HepG2 (cell line): Measurements from ENCODE around the gene SRRM4. TPM values are rescaled to one million over a fixed set of nuclear protein-coding genes. Genes with fewer than 3 reads are reported as not detected.

Experiments
- ATAC-seq: fragments of 200-7000 bp; cut with Tn5 transposase; 3 replicates; pipeline ENCODE4 v1.9.1; 2020; ENCODE audit warnings: mild to moderate bottlenecking, moderate library complexity
- BruUV-seq: library from RNA; stranded (reverse); fragments of 400-500 nt; replicated peaks from 2 replicates; lab custom pipeline; 2021; lab: Mats Ljungman, UMichigan
- CTCF ChIA-PET: fragments of 300-600 bp; formaldehyde crosslinking; extraction: SDS; loops from one replicate; lab custom pipeline; 2021; ENCODE audit warnings: low total read pairs, inconsistent platforms, low intra/inter-chr PET ratio; lab: Yijun Ruan, JAX
- POLR2A ChIA-PET: fragments of 350-600 bp; sonication (Branson Sonifier 250); formaldehyde crosslinking; loops from one replicate; lab custom pipeline; 2020; ENCODE audit warnings: antibody characterized with exemption, inconsistent platforms; lab: Yijun Ruan, JAX
- DNase-seq: peaks from one replicate; pipeline ENCODE4 v3.0.0-alpha.2; 2015; ENCODE audit warnings: low spot score
- FAIRE-seq: peaks from 3 replicates; lab custom pipeline; 2011; peaks lifted over from hg19 to GRCh38; lab: Jason Lieb, UNC
- H2AFZ ChIP-seq: one replicate; pipeline ENCODE4 v1.6.1; 2011; ENCODE audit warnings: low read length, inconsistent platforms
- H3K27ac ChIP-seq: fragments of 300-600 bp; 3 replicates; pipeline ENCODE4 v1.8.0; 2011; ENCODE audit warnings: mixed run types, mild to moderate bottlenecking, mixed read lengths, low read length, inconsistent platforms; ENCODE audit not compliant: insufficient read depth; ENCODE audit errors: extremely low read length
- H3K27me3 ChIP-seq, 2 experiments: fragments of 200-600 bp in 1 of 2; 2 replicates in 1 of 2; 3 replicates in 1 of 2; pipeline versions ENCODE4 v1.6.0 to v1.8.0; 2011; ENCODE audit warnings: low read length in 2 of 2, mild to moderate bottlenecking in 2 of 2, moderate library complexity in 2 of 2, inconsistent platforms in 1 of 2; ENCODE audit not compliant: insufficient read depth in 2 of 2, control insufficient read depth in 1 of 2
- H3K36me3 ChIP-seq, 2 experiments: fragments of 200-600 bp in 1 of 2; replicated peaks in 1 of 2; 2 replicates in 1 of 2; 3 replicates in 1 of 2; pipeline versions ENCODE4 v1.5.1 to v1.8.0; 2011; ENCODE audit warnings: low read length in 2 of 2, inconsistent platforms in 1 of 2; ENCODE audit not compliant: insufficient read depth in 2 of 2, control insufficient read depth in 1 of 2
- H3K4me1 ChIP-seq: 2 replicates; pipeline ENCODE4 v1.5.1; 2012; ENCODE audit warnings: low read length, inconsistent platforms; ENCODE audit not compliant: insufficient read depth
- H3K4me2 ChIP-seq: 2 replicates; pipeline ENCODE4 v1.6.0; 2011; ENCODE audit warnings: low read depth, low read length, inconsistent platforms
- H3K4me3 ChIP-seq, 3 experiments: fragments of 200-600 bp in 1 of 3; sonication (generic), shearing (Covaris generic) in 1 of 3; replicated peaks in 1 of 3; 2 replicates each; pipeline ENCODE4 v1.5.1; 2011 to 2016; ENCODE audit warnings: low read length in 3 of 3, inconsistent platforms in 2 of 3, low read depth in 2 of 3, mild to moderate bottlenecking in 2 of 3, control low read depth in 1 of 3, mixed read lengths in 1 of 3; ENCODE audit not compliant: insufficient read depth in 1 of 3
- H3K79me2 ChIP-seq: one replicate; pipeline ENCODE4 v1.6.1; 2011; ENCODE audit warnings: low read length, inconsistent platforms; ENCODE audit not compliant: insufficient read depth
- H3K9ac ChIP-seq: 2 replicates; pipeline ENCODE4 v1.6.0; 2011; ENCODE audit warnings: mild to moderate bottlenecking, low read depth, low read length, inconsistent platforms; ENCODE audit not compliant: insufficient read depth
- H3K9me3 ChIP-seq: 2 replicates; pipeline ENCODE4 v1.5.1; 2012; ENCODE audit warnings: mild to moderate bottlenecking, low read length
- H4K20me1 ChIP-seq: 2 replicates; pipeline ENCODE4 v1.6.0; 2011; ENCODE audit warnings: inconsistent platforms, mild to moderate bottlenecking, low read length, moderate library complexity; ENCODE audit not compliant: insufficient read depth
- RFX1 ChIP-seq: fragments of 450-650 bp; IDR thresholded peaks from 2 replicates; pipeline ENCODE4 v1.6.1; 2017
- SMAD1 ChIP-seq: sonication (generic); formaldehyde crosslinking; IDR thresholded peaks from 2 replicates; pipeline ENCODE4 v1.4.0; 2020; ENCODE audit warnings: missing genetic modification reagents, low read depth, mild to moderate bottlenecking, borderline replicate concordance
- SNAI1 ChIP-seq: sonication (generic); formaldehyde crosslinking; IDR thresholded peaks from 2 replicates; pipeline ENCODE4 v1.5.0; 2020; ENCODE audit warnings: mild to moderate bottlenecking, missing genetic modification reagents, borderline replicate concordance
- ZBTB49 ChIP-seq: sonication (generic); formaldehyde crosslinking; IDR thresholded peaks from 2 replicates; pipeline ENCODE4 v1.4.0; 2020; ENCODE audit warnings: missing genetic modification reagents, borderline replicate concordance
- ZNF44 ChIP-seq: sonication (generic); formaldehyde crosslinking; IDR thresholded peaks from 2 replicates; pipeline ENCODE4 v1.5.1; 2020; ENCODE audit warnings: mild to moderate bottlenecking, missing genetic modification reagents
- ZNF543 ChIP-seq: sonication (generic); formaldehyde crosslinking; IDR thresholded peaks from 2 replicates; pipeline ENCODE4 v1.4.0; 2020; ENCODE audit warnings: mild to moderate bottlenecking, missing genetic modification reagents
- ZNF547 ChIP-seq: sonication (generic); formaldehyde crosslinking; IDR thresholded peaks from 2 replicates; pipeline ENCODE4 v1.5.1; 2020; ENCODE audit warnings: mild to moderate bottlenecking, missing genetic modification reagents
- ZNF562 ChIP-seq: sonication (generic); formaldehyde crosslinking; IDR thresholded peaks from 2 replicates; pipeline ENCODE4 v1.8.0; 2022; ENCODE audit warnings: missing genetic modification reagents, borderline replicate concordance
- ZSCAN12 ChIP-seq: sonication (generic); formaldehyde crosslinking; IDR thresholded peaks from 2 replicates; pipeline ENCODE4 v1.9.0; 2021; ENCODE audit warnings: mild to moderate bottlenecking, missing genetic modification reagents
- ZSCAN20 ChIP-seq: sonication (generic); formaldehyde crosslinking; IDR thresholded peaks from 2 replicates; pipeline ENCODE4 v1.4.0; 2020; ENCODE audit warnings: missing genetic modification reagents, mild to moderate bottlenecking, borderline replicate concordance
- ZSCAN29 ChIP-seq: sonication (generic); formaldehyde crosslinking; conservative IDR thresholded peaks from 2 replicates; pipeline ENCODE4 v1.4.0; 2020; ENCODE audit warnings: mild to moderate bottlenecking, missing genetic modification reagents
- WGBS: methylation state at CpG from one replicate; pipeline ENCODE4 v1.1.6; 2017; ENCODE audit warnings: low lambda C conversion rate; 5-methylcytosine and 5-hydroxymethylcytosine counted together
- in situ Hi-C: cut with HindIII; loops from 2 replicates; pipeline ENCODE4 v1.10.0; 2017; ENCODE audit warnings: low pct_unique_long_range_greater_than_20kb; ENCODE audit not compliant: extremely low pct_ligation_motif_present
- intact Hi-C: fragments of 100-400 bp; cut with micrococcal nuclease; formaldehyde crosslinking; loops from one replicate; pipeline ENCODE4 v1.10.0; 2022; ENCODE audit not compliant: unreplicated experiment
- polyA plus RNA-seq, 8 experiments: library from polyadenylated mRNA; depleted of rRNA in 3 of 8; stranded (reverse) in 7 of 8; unstranded in 1 of 8; fragments of >200 nt; fragmentation: Illumina TruSeq in 4 of 8; extraction: Trizol in 4 of 8; gene quantifications; 2 replicates each; pipeline versions ENCODE4 v1.2.1 to v1.2.3, GENCODE V29; 2011 to 2016; ENCODE audit warnings: low read depth in 4 of 8, missing spikeins in 1 of 8, mixed read lengths in 1 of 8; ENCODE audit not compliant: insufficient read depth in 1 of 8
- total RNA-seq, 5 experiments: library from RNA; depleted of rRNA; stranded (reverse); fragments of >200 nt; fragmentation: Illumina TruSeq; extraction: Trizol; gene quantifications; 2 replicates each; pipeline ENCODE4 v1.2.3, GENCODE V29; 2016; ENCODE audit warnings: low read depth in 1 of 5
- TF ChIP-seq, protein P1 (sequence below): sonication (generic); formaldehyde crosslinking; IDR thresholded peaks from 2 replicates; pipeline ENCODE4 v1.8.1; 2022; ENCODE audit warnings: mild to moderate bottlenecking, missing genetic modification reagents

SRRM4 gene
- total and polyA plus RNA-seq, 2 of the 13 experiments (the other 11 are each of a cell fraction or from before 2014, with no cell fraction given), result not detected

DNA sequence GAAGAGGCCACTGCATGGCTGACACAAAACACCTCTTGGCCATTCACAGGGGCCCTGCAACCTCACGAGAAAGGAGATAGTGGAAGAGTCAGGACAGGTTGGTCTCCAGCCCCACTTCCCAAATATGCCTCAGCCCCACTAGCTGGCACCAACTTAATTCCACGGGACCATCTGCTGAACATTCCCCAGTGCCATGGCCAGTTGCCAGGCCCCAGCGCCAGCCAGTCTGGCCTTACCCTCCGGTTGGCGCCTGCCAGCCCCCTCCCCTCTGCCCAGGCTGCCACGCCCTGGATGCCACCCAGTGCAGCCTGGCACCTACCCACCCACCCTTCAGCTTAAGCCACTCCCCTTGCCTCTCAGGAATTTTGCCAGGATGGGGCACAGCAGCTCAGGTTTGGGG is 176.2 kb downstream of the SRRM4 start (continued):
- TF ChIP-seq ZSCAN20 (CRISPR knock-in tag) (no peak), ZSCAN12 (CRISPR knock-in tag) (no peak), SMAD1 (no peak), ZSCAN29 (CRISPR knock-in tag) (no peak), ZNF562 (CRISPR knock-in tag) (no peak)

DNA sequence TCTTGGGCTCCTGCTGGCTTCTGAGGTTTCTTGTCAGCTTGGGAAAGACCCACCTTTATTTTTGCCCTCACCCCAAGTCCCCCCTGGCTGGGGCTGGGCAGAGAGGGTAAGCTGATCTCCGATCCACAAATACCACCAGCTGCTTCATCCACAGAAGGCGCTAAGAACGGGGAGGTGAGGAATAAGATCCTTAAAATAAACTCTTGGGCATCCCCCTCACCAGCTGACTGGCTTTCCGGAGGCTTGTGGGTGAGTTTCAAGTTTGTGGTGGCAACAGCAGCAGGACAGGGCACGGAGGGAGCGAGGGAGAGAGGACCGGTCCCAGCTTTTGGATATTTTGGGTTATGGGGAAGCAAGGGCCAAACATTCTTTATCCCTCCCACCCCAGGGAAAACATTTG is 176.6 kb downstream of the SRRM4 start:
- Histone ChIP-seq H3K27ac (no peak overlapping the region), H3K9me3 (no peaks in the 10 kb centered on the region; the same call in 1 of the 2 replicates), H3K4me3 (no peak overlapping the region)
- TF ChIP-seq ZNF543 (CRISPR knock-in tag) (no peak), ZNF44 (no peak), RFX1 (no peak), SNAI1 (CRISPR knock-in tag) (no peak), ZBTB49 (CRISPR knock-in tag) (no peak), ZNF547 (CRISPR knock-in tag) (no peak)
- TF ChIP-seq, protein P1, sequence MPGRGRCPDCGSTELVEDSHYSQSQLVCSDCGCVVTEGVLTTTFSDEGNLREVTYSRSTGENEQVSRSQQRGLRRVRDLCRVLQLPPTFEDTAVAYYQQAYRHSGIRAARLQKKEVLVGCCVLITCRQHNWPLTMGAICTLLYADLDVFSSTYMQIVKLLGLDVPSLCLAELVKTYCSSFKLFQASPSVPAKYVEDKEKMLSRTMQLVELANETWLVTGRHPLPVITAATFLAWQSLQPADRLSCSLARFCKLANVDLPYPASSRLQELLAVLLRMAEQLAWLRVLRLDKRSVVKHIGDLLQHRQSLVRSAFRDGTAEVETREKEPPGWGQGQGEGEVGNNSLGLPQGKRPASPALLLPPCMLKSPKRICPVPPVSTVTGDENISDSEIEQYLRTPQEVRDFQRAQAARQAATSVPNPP (CRISPR knock-in tag), result no peak
- TF ChIP-seq, all 625 proteins: peak for 0
- H3K36me3 ChIP-seq, result no peaks in the 10 kb centered on the region
- CTCF ChIA-PET, result no interaction called here
- intact Hi-C loops, result no loop called here
- in situ Hi-C loops, result no loop called here
- no peaks in the 10 kb centered on the region for H4K20me1 ChIP-seq
- no peak overlapping the region for H2AFZ ChIP-seq
- BruUV-seq, result no TSS peak
- H3K4me2 ChIP-seq, result no peak overlapping the region
- H3K9ac ChIP-seq, result no peak overlapping the region
- POLR2A ChIA-PET, result no interaction called here
- no peak for FAIRE-seq
- no peak for ATAC-seq
- WGBS, result 54% methylated on average over 7 of the region's 7 CpGs
- no peaks in the 10 kb centered on the region for H3K79me2 ChIP-seq
- no peaks in the 10 kb centered on the region for H3K4me1 ChIP-seq
- H3K27me3 ChIP-seq, result no peaks in the 10 kb centered on the region; a peak in 1 of 5 replicates
- DNase-seq, result no peak
